ENCODE data around the gene CFAP97D2. TPM values are rescaled to one million over a fixed set of nuclear protein-coding genes. Genes with fewer than 3 reads are reported as not detected.

CFAP97D2 gene
- total and polyA plus RNA-seq, 2 donors (not counting 3 experiments of a cell fraction or from before 2014, with no cell fraction given), result not detected

DNA sequence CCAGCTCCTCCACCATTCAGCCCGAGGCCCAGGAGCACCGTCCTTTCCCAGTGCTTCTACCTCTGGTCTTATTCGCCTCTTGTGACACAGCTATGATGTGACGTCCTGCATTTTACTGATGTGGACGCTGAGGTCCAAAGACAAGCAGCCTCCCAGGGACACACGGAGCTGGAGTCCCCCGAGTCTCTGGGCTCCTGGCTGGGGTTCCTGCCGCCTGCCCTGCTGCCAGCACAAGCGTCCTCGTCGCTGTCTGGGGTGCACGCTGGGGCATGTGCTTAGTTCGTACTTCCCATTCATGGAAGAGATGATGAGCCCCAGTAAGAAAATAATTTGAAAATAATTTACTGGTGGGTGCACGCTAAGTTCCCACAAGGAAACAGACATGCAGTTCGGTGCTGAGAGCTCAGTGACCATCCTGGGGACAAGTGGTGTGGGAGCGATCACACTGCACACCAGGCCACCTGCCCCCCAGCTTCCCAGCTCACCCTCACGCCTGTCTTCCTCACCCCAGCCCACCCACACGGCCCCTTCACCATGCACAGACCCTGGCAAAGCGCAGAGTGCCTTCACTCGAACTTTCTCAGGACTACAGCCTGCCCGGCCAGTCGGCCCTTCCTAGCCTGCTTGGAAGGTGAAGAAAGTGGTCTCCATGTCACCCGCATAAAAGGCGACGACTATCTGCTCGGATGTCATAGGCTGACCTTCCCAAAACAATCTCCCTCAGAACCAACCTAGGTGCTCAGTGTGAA, 14.2 kb upstream of the CFAP97D2 start:
- DNase-seq (ENCODE audit: low read depth, low spot score) (no peak), FAIRE-seq (no peak)
- H4K20me1 ChIP-seq (replicated peaks; ENCODE audit: control insufficient read depth, extremely low read depth, insufficient read depth, low read length), result no peaks in the 10 kb centered on the region
- H3K27me3 ChIP-seq (ENCODE audit: control insufficient read depth in 2 of 2, insufficient read depth in 2 of 2, low read length in 2 of 2), result peaks cover 4 to 9% of the 10 kb centered on the region in 2 experiments
- dilution Hi-C loops (cut with MboI; ENCODE audit: extremely low pct_ligation_motif_present, low sequenced_read_pairs) (no loop called here), intact Hi-C loops (cut with micrococcal nuclease) (no loop called here)
- H3K79me2 ChIP-seq (ENCODE audit: control insufficient read depth, insufficient read depth, low read length), result no peaks in the 10 kb centered on the region
- no peak overlapping the region for H3K27ac ChIP-seq (ENCODE audit: insufficient read depth, low read depth, low read length)
- ChIA-PET CTCF (no interaction called here), POLR2A (no interaction called here)
- H3K36me3 ChIP-seq (ENCODE audit: control insufficient read depth in 2 of 2, extremely low read depth in 1 of 2, insufficient read depth in 2 of 2, low read length in 2 of 2), result no peaks in the 10 kb centered on the region
- H2AFZ ChIP-seq (ENCODE audit: low read depth, low read length), result no peak overlapping the region
- no peak overlapping the region for H3K9ac ChIP-seq (replicated peaks; ENCODE audit: extremely low read depth, insufficient read depth, low read length)
- H3K4me3 ChIP-seq (replicated peaks in 1 of 3; ENCODE audit: insufficient read depth in 1 of 3, low read depth in 1 of 3, low read length in 3 of 3), result no peak overlapping the region
- no peak overlapping the region for H3K4me2 ChIP-seq (ENCODE audit: insufficient read depth, low read length)
- no peak for TF ChIP-seq POLR2A (IDR thresholded peaks at IDR 0.05; ENCODE audit: low read depth, low read length)
- H3K9me1 ChIP-seq (replicated peaks; ENCODE audit: control insufficient read depth, extremely low read depth, insufficient read depth, low read length), result no peaks in the 10 kb centered on the region
- no peaks in the 10 kb centered on the region for H3K9me3 ChIP-seq (replicated peaks; ENCODE audit: control insufficient read depth, insufficient read depth, low read length)
- peaks cover 24% of the 10 kb centered on the region for H3K4me1 ChIP-seq (ENCODE audit: control insufficient read depth, extremely low read depth, insufficient read depth, low read length)
- no TSS peak for BruUV-seq (replicated peaks)

GRCh38 chr13:114166381-114167131, 12.5 kb upstream of the CFAP97D2 start:
- dilution Hi-C loops (cut with MboI; ENCODE audit: extremely low pct_ligation_motif_present, low sequenced_read_pairs), result no loop called here
- CTCF ChIA-PET, result interaction anchor here (0.9 kb wide), 1 partner anchor 56 kb away, joined by 3 read pairs; no protein-coding TSS in a partner anchor

More at GRCh38 chr13:114166381-114167131, 12.5 kb upstream of the CFAP97D2 start:
- H3K27me3 ChIP-seq (ENCODE audit: control insufficient read depth in 2 of 2, insufficient read depth in 2 of 2, low read length in 2 of 2), result peaks cover 4 to 9% of the 10 kb centered on the region in 2 experiments
- H2AFZ ChIP-seq (ENCODE audit: low read depth, low read length), result peak overlapping the region; percentile 4
- no TSS peak for BruUV-seq (replicated peaks)
- DNase-seq (ENCODE audit: low read depth, low spot score) (no peak), FAIRE-seq (no peak)
- H3K27ac ChIP-seq (ENCODE audit: insufficient read depth, low read depth, low read length), result no peak overlapping the region
- POLR2A ChIA-PET, result no interaction called here
- no peak overlapping the region for H3K4me2 ChIP-seq (ENCODE audit: insufficient read depth, low read length)
- H3K9me3 ChIP-seq (replicated peaks; ENCODE audit: control insufficient read depth, insufficient read depth, low read length), result no peaks in the 10 kb centered on the region
- TF ChIP-seq POLR2A (IDR thresholded peaks at IDR 0.05; ENCODE audit: low read depth, low read length) (no peak), POLR2AphosphoS5 (IDR thresholded peaks at IDR 0.05; ENCODE audit: insufficient read depth, low read depth, low read length) (no peak), GATA2 (IDR thresholded peaks at IDR 0.05; ENCODE audit: insufficient read depth, insufficient read length, low read depth, low read length) (no peak), MYC (IDR thresholded peaks at IDR 0.05; ENCODE audit: low read depth, low read length) (no peak), JUN (IDR thresholded peaks at IDR 0.05; ENCODE audit: borderline replicate concordance, insufficient read depth, insufficient read length, low read depth) (no peak), EZH2 (IDR thresholded peaks at IDR 0.05; ENCODE audit: borderline replicate concordance, low read depth, low read length, severe bottlenecking) (no peak), FOS (IDR thresholded peaks at IDR 0.05; ENCODE audit: borderline replicate concordance, insufficient read depth, low read length) (no peak)
- TF ChIP-seq, protein P1, sequence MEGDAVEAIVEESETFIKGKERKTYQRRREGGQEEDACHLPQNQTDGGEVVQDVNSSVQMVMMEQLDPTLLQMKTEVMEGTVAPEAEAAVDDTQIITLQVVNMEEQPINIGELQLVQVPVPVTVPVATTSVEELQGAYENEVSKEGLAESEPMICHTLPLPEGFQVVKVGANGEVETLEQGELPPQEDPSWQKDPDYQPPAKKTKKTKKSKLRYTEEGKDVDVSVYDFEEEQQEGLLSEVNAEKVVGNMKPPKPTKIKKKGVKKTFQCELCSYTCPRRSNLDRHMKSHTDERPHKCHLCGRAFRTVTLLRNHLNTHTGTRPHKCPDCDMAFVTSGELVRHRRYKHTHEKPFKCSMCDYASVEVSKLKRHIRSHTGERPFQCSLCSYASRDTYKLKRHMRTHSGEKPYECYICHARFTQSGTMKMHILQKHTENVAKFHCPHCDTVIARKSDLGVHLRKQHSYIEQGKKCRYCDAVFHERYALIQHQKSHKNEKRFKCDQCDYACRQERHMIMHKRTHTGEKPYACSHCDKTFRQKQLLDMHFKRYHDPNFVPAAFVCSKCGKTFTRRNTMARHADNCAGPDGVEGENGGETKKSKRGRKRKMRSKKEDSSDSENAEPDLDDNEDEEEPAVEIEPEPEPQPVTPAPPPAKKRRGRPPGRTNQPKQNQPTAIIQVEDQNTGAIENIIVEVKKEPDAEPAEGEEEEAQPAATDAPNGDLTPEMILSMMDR (IDR thresholded peaks at IDR 0.05; ENCODE audit: extremely low read depth in 1 of 2, insufficient read depth in 1 of 2, low read depth in 1 of 2, low read length in 2 of 2), result no peak
- TF ChIP-seq, protein P2, sequence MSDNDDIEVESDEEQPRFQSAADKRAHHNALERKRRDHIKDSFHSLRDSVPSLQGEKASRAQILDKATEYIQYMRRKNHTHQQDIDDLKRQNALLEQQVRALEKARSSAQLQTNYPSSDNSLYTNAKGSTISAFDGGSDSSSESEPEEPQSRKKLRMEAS (IDR thresholded peaks at IDR 0.05; ENCODE audit: insufficient read depth, insufficient read length), result no peak
- no peaks in the 10 kb centered on the region for H4K20me1 ChIP-seq (replicated peaks; ENCODE audit: control insufficient read depth, extremely low read depth, insufficient read depth, low read length)
- H3K36me3 ChIP-seq (ENCODE audit: control insufficient read depth in 2 of 2, extremely low read depth in 1 of 2, insufficient read depth in 2 of 2, low read length in 2 of 2), result no peaks in the 10 kb centered on the region
- no peak overlapping the region for H3K9ac ChIP-seq (replicated peaks; ENCODE audit: extremely low read depth, insufficient read depth, low read length)
- H3K4me1 ChIP-seq (ENCODE audit: control insufficient read depth, extremely low read depth, insufficient read depth, low read length), result peaks cover 11% of the 10 kb centered on the region
- no peaks in the 10 kb centered on the region for H3K9me1 ChIP-seq (replicated peaks; ENCODE audit: control insufficient read depth, extremely low read depth, insufficient read depth, low read length)
- no peaks in the 10 kb centered on the region for H3K79me2 ChIP-seq (ENCODE audit: control insufficient read depth, insufficient read depth, low read length)
- intact Hi-C loops (cut with micrococcal nuclease), result no loop called here
- H3K4me3 ChIP-seq (replicated peaks in 1 of 3; ENCODE audit: insufficient read depth in 1 of 3, low read depth in 1 of 3, low read length in 3 of 3), result no peak overlapping the region

Measured in endothelial cell of umbilical vein (primary cell).